HL-60 (cell line): ENCODE measurements around the gene RARA.
"Not testable (repeated sequence)": the region's sequence is repeated elsewhere in the genome, so short reads cannot be mapped to it uniquely, and the experiment has no call there.

Source experiments
- DNase-seq, 2 experiments: peaks; one replicate each; pipeline ENCODE4 v3.0.0-alpha.2; 2010 to 2020; ENCODE audit warnings: low read depth in 1 of 2, low spot score in 1 of 2
- H3K27ac ChIP-seq: fragments of 250-450 bp; sonication (Bioruptor Pico); replicated peaks from 2 replicates; pipeline ENCODE4 v1.5.1; 2020; ENCODE audit warnings: mild to moderate bottlenecking, moderate library complexity
- H3K27me3 ChIP-seq: fragments of 250-450 bp; sonication (Bioruptor Pico); 2 replicates; pipeline ENCODE4 v1.5.1; 2021; ENCODE audit warnings: mild to moderate bottlenecking, moderate library complexity; ENCODE audit not compliant: insufficient read depth, poor library complexity, severe bottlenecking
- H3K4me3 ChIP-seq: replicated peaks from 2 replicates; pipeline ENCODE4 v1.5.1; 2011; ENCODE audit warnings: mild to moderate bottlenecking, control low read depth, low read length; ENCODE audit not compliant: insufficient read depth
- GABPA ChIP-seq: IDR thresholded peaks from 2 replicates; pipeline ENCODE4 v1.6.1; 2012; ENCODE audit warnings: low read depth
- POLR2AphosphoS5 ChIP-seq: IDR thresholded peaks from 2 replicates; pipeline ENCODE4 v1.6.1; 2012; ENCODE audit warnings: low read depth
- SPI1 ChIP-seq: IDR thresholded peaks from 2 replicates; pipeline ENCODE4 v1.6.1; 2012; ENCODE audit warnings: low read depth, mild to moderate bottlenecking, borderline replicate concordance
- TF ChIP-seq, protein P1 (sequence below): IDR thresholded peaks from 2 replicates; pipeline ENCODE4 v1.6.1; 2012; ENCODE audit warnings: low read depth; ENCODE audit not compliant: insufficient replicate concordance
- TF ChIP-seq, protein P2 (sequence below): IDR thresholded peaks from one replicate; pipeline ENCODE4 v1.5.1; 2011; ENCODE audit warnings: low read length, control low read depth, inconsistent platforms; ENCODE audit not compliant: insufficient read depth

The RARA gene

DNA sequence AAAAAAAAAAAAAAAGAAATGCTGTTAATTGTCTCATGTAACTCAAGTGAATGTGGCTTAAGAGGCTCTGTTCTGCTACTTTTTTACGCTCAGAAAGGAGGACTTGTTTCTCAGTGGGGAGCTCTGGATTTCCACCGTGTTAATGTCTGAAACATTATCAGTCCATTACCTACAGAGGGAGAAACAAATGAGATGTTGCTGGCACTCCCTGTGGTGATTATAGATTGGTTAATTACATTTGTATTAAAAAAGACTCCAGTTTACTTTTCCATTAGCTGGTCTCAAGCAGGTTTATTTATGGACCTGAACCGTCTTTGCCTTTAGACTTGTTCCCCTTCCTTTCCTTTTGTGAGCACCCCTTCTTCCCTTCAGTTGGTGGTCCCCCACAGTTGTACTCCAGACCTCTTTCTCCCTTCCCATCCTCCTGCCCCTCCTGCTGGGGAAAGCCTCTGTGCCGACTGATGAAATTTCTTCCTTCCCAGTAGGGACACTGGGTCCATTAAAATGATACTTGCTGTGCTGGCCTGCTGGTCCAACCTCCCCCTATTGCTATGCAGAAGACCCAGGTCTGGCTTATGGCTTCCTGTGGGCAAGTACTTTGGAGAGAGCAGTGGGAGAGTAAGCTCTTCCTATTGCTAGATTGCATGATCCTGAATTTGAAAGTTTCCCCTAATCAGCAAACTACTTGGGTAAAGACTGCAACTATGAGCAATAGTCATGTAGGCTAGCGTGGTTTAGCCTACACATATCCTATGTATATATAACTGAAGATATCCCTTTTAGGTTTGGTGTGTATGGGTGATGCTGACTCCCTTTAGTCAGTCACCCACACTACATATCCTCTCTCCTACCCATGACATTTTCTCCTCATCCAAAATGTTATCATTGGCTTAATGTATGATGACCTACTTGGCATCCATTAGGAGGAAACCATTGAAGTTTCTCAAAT is 13.2 kb upstream of the RARA start:
- DNase-seq, result no peak
- TF ChIP-seq, protein P1, sequence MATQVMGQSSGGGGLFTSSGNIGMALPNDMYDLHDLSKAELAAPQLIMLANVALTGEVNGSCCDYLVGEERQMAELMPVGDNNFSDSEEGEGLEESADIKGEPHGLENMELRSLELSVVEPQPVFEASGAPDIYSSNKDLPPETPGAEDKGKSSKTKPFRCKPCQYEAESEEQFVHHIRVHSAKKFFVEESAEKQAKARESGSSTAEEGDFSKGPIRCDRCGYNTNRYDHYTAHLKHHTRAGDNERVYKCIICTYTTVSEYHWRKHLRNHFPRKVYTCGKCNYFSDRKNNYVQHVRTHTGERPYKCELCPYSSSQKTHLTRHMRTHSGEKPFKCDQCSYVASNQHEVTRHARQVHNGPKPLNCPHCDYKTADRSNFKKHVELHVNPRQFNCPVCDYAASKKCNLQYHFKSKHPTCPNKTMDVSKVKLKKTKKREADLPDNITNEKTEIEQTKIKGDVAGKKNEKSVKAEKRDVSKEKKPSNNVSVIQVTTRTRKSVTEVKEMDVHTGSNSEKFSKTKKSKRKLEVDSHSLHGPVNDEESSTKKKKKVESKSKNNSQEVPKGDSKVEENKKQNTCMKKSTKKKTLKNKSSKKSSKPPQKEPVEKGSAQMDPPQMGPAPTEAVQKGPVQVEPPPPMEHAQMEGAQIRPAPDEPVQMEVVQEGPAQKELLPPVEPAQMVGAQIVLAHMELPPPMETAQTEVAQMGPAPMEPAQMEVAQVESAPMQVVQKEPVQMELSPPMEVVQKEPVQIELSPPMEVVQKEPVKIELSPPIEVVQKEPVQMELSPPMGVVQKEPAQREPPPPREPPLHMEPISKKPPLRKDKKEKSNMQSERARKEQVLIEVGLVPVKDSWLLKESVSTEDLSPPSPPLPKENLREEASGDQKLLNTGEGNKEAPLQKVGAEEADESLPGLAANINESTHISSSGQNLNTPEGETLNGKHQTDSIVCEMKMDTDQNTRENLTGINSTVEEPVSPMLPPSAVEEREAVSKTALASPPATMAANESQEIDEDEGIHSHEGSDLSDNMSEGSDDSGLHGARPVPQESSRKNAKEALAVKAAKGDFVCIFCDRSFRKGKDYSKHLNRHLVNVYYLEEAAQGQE, result no peak
- no peak for TF ChIP-seq GABPA
- TF ChIP-seq, protein P2, sequence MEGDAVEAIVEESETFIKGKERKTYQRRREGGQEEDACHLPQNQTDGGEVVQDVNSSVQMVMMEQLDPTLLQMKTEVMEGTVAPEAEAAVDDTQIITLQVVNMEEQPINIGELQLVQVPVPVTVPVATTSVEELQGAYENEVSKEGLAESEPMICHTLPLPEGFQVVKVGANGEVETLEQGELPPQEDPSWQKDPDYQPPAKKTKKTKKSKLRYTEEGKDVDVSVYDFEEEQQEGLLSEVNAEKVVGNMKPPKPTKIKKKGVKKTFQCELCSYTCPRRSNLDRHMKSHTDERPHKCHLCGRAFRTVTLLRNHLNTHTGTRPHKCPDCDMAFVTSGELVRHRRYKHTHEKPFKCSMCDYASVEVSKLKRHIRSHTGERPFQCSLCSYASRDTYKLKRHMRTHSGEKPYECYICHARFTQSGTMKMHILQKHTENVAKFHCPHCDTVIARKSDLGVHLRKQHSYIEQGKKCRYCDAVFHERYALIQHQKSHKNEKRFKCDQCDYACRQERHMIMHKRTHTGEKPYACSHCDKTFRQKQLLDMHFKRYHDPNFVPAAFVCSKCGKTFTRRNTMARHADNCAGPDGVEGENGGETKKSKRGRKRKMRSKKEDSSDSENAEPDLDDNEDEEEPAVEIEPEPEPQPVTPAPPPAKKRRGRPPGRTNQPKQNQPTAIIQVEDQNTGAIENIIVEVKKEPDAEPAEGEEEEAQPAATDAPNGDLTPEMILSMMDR, result no peak
- no peak for TF ChIP-seq POLR2AphosphoS5
- TF ChIP-seq SPI1, result no peak
- Histone ChIP-seq H3K27me3 (no peaks in the 10 kb centered on the region), H3K4me3 (no peak overlapping the region), H3K27ac (no peak overlapping the region)

DNA sequence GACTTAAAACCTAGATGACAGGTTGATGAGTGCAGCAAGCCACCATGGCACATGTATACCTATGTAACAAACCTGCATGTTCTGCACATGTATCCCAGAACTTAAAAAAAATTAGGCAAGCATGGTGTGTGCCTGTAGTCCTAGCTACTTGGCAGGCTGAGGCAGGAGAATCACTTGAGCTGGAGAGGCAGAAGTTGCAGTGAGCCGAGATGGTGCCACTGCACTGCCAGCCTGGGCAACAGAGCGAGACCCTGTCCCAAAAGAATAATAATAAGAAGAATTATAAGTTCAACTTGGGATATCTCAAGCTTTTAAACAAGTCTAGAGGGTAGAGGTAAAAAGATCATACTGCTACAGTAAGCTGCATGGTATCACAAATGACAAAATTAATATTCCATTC is 11.5 kb upstream of the RARA start:
- DNase-seq, result no peak
- no peak overlapping the region for H3K4me3 ChIP-seq
- H3K27me3 ChIP-seq, result no peaks in the 10 kb centered on the region

DNA sequence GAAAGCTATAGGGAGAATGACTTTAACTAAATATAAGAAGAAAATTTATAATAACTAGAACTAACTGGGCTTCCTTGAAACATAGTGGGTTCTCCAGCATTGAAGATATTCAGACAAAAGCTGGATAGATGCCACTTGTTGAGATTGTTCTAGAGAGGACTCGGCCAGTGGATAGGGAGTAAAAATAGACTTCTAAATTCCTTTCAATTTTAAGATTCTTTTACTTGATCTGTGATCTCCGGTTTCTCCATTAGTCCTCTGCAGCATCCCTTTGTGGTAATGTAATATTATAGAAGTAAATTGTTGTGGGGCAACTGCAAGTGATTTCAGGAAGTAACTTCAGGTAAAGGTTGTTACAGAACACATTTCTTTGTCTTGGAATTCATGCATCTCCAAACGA is 10.3 kb upstream of the RARA start:
- TF ChIP-seq SPI1 (no peak), POLR2AphosphoS5 (no peak), GABPA (no peak)
- TF ChIP-seq, protein P1, result no peak
- TF ChIP-seq, protein P2, result no peak
- Histone ChIP-seq H3K27me3 (no peaks in the 10 kb centered on the region), H3K4me3 (no peak overlapping the region), H3K27ac (no peak overlapping the region)
- no peak for DNase-seq

More for the DNA sequence above, 11.5 kb upstream of the RARA start:
- TF ChIP-seq, protein P2, result no peak
- TF ChIP-seq GABPA (no peak), SPI1 (no peak), POLR2AphosphoS5 (no peak)
- TF ChIP-seq, protein P1, result no peak
- H3K27ac ChIP-seq, result no peak overlapping the region

DNA sequence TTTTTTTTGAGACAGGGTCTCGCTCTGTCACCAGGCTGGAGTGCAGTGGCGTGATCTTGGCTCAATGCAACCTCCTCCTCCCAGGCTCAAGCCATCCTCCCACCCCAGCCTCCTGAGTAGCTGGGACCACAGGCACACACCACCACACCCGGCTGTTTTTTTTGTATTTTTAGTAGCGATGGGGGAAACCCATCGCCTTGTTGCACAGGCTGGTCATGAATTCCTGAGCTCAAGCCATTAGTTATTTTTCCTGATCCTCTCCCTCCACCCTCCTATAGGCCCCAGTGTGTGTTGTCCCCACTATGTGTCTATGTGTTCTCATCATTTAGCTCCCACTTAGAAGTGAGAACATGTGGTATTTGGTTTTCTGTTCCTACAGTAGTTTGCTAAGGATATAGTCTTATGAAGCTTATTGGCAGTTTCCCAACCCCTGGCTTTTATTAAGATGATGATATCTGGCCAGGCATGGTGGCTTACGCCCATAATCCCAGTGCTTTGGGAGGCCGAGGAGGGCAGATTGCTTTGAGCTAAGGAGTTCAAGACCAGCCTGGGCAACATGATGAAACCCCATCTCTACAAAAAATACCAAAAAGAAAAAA is 9.7 kb upstream of the RARA start:
- H3K4me3 ChIP-seq, H3K27ac ChIP-seq, DNase-seq: not testable (repeated sequence)

More for the DNA sequence above, 9.7 kb upstream of the RARA start:
- H3K27me3 ChIP-seq, result not testable (repeated sequence)
